CD4-positive, alpha-beta T cell treated with Interleukin-21 for 1 hour (primary cell): ENCODE data around the gene CTNNA2.

Source experiments
- DNase-seq: peaks from one replicate; pipeline ENCODE4 v3.0.0-alpha.2; 2020

CTNNA2 gene

GRCh38 chr2:79714283-79714682 is 201.4 kb downstream of the CTNNA2 start:
- no peak for DNase-seq

- no peak for DNase-seq
These were observed 202.5 kb downstream of the CTNNA2 start for GRCh38 chr2:79715338-79715737.

GRCh38 chr2:79716266-79716665 is 203.4 kb downstream of the CTNNA2 start:
- DNase-seq: no peak

GRCh38 chr2:79717364-79718007 is 204.6 kb downstream of the CTNNA2 start:
- DNase-seq: no peak

- no peak for DNase-seq
These were observed 208.2 kb downstream of the CTNNA2 start for GRCh38 chr2:79721061-79721460.

- no peak for DNase-seq
These were observed 209.1 kb downstream of the CTNNA2 start for GRCh38 chr2:79721966-79722365.

- DNase-seq: no peak
These were observed 211.0 kb downstream of the CTNNA2 start for GRCh38 chr2:79723830-79724229.

- no peak for DNase-seq
These were observed 216.7 kb downstream of the CTNNA2 start for GRCh38 chr2:79729532-79729931.

GRCh38 chr2:79734518-79734917 is 221.7 kb downstream of the CTNNA2 start:
- no peak for DNase-seq

GRCh38 chr2:79740879-79741443 is 228.1 kb downstream of the CTNNA2 start:
- DNase-seq: no peak

- DNase-seq: no peak
These were observed 237.5 kb downstream of the CTNNA2 start for GRCh38 chr2:79750321-79750720.

- no peak for DNase-seq
These were observed 244.7 kb downstream of the CTNNA2 start for GRCh38 chr2:79757526-79757925.

- DNase-seq: no peak
These were observed 245.2 kb downstream of the CTNNA2 start for GRCh38 chr2:79758042-79758441.

- DNase-seq: no peak
These were observed 246.0 kb downstream of the CTNNA2 start for GRCh38 chr2:79758749-79759282.

GRCh38 chr2:79770926-79771325 is 258.1 kb downstream of the CTNNA2 start:
- DNase-seq: no peak

GRCh38 chr2:79771493-79771892 is 258.6 kb downstream of the CTNNA2 start:
- DNase-seq: no peak

GRCh38 chr2:79774016-79774415 is 261.2 kb downstream of the CTNNA2 start:
- no peak for DNase-seq

- no peak for DNase-seq
These were observed 263.6 kb downstream of the CTNNA2 start for GRCh38 chr2:79776461-79776860.

- no peak for DNase-seq
These were observed 267.9 kb downstream of the CTNNA2 start for GRCh38 chr2:79780781-79781180.

- DNase-seq: no peak
These were observed 270.0 kb downstream of the CTNNA2 start for GRCh38 chr2:79782576-79783452.

GRCh38 chr2:79788952-79789651 is 276.3 kb downstream of the CTNNA2 start:
- no peak for DNase-seq

GRCh38 chr2:79789811-79790210 is 277.0 kb downstream of the CTNNA2 start:
- DNase-seq: no peak

GRCh38 chr2:79792090-79792489 is 279.2 kb downstream of the CTNNA2 start:
- no peak for DNase-seq
